Measurements from ENCODE around the gene ATRX.
"Not testable (repeated sequence)": the region's sequence is repeated elsewhere in the genome, so short reads cannot be mapped to it uniquely, and the experiment has no call there.

ATRX gene

DNA sequence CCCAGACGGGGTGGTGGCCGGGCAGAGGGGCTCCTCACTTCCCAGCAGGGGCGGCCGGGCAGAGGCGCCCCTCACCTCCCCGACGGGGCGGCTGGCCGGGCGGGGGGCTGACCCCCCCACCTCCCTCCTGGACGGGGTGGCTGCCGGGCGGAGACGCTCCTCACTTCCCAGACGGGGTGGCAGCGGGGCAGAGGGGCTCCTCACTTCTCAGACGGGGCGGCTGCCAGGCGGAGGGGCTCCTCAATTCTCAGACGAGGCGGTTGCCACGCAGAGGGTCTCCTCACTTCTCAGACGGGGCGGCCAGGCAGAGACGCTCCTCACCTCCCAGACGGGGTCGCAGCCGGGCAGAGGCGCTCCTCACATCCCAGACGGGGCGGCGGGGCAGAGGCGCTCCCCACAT, 19.8 kb downstream of the ATRX start:
- not testable (repeated sequence) for H3K9me3 Mint-ChIP-seq; H3K4me1 Mint-ChIP-seq (ENCODE audit: low read depth); H3K27me3 Mint-ChIP-seq (ENCODE audit: low read depth); H3K27ac Mint-ChIP-seq; H3K4me3 Mint-ChIP-seq; DNase-seq (ENCODE audit: low spot score)
- H3K36me3 Mint-ChIP-seq (ENCODE audit: low read depth): peaks cover 14% of the 10 kb centered on the region

DNA sequence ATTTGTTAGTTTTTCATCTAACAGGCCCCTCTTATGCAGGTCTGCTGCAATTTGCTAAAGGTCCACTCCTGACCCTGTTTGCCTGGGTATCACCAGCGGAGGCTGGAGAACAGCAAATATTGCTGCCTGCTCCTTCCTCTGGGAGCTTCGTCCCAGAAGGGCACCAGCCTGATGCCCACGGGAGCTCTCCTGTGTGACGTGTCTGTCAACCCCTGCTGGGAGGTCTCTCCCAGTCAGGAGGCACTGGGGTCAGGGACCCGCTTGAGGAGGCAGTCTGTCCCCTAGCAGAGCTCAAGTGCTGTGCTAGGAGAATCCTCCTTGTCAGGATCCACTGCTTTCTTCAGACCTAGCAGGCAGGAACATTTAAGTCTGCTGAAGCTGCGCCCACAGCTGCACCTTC, 30.5 kb downstream of the ATRX start:
- no peaks in the 10 kb centered on the region for H3K4me1 Mint-ChIP-seq (ENCODE audit: low read depth)
- H3K9me3 Mint-ChIP-seq: peaks cover 23% of the 10 kb centered on the region
- H3K4me3 Mint-ChIP-seq: no peak overlapping the region
- DNase-seq (ENCODE audit: low spot score): no peak
- no peaks in the 10 kb centered on the region for H3K27me3 Mint-ChIP-seq (ENCODE audit: low read depth)
- H3K36me3 Mint-ChIP-seq (ENCODE audit: low read depth): peaks cover 29% of the 10 kb centered on the region
- H3K27ac Mint-ChIP-seq: no peak overlapping the region

DNA sequence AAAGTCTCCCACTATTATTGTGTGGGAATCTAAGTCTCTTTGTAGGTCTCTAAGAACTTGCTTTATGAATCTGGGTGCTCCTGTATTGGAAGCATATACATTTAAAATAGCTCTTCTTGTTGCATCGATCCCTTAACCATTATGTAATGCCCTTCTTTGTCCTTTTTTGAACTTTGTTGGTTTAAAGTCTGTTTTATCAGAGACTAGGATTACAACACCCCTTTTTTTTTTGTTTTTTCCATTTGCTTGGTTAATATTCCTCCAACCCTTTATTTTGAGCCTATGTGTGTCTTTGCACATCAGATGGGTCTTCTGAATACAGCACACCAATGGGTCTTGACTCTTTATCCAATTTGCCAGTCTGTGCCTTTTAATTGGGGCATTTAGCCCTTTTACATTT, 32.1 kb downstream of the ATRX start:
- H3K9me3 Mint-ChIP-seq: peaks cover 23% of the 10 kb centered on the region

DNA sequence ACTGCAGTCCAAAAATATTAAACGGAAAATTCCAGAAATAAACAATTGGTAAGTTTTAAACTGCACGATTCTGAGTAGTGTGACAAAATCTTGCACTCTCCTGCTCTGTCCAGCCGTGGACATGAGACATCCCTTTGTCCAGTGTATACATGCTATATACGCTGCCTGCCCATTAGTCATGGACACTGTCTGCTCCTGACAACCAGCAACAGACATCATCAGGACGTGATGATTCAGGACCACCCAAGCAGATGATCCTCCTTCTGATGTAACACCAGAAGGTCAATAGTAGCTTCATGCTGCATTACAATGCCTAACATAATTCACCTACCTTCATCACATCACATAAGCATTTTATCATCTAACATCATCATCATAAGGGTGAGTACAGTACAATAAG, 36.3 kb downstream of the ATRX start:
- Mint-ChIP-seq H3K27ac (no peak overlapping the region), H3K4me3 (no peak overlapping the region), H3K27me3 (ENCODE audit: low read depth) (no peaks in the 10 kb centered on the region)

More for the DNA sequence above, 32.1 kb downstream of the ATRX start:
- not testable (repeated sequence) for H3K4me3 Mint-ChIP-seq; H3K27ac Mint-ChIP-seq; DNase-seq (ENCODE audit: low spot score); H3K4me1 Mint-ChIP-seq (ENCODE audit: low read depth); H3K27me3 Mint-ChIP-seq (ENCODE audit: low read depth)
- peaks cover 25% of the 10 kb centered on the region for H3K36me3 Mint-ChIP-seq (ENCODE audit: low read depth)

DNA sequence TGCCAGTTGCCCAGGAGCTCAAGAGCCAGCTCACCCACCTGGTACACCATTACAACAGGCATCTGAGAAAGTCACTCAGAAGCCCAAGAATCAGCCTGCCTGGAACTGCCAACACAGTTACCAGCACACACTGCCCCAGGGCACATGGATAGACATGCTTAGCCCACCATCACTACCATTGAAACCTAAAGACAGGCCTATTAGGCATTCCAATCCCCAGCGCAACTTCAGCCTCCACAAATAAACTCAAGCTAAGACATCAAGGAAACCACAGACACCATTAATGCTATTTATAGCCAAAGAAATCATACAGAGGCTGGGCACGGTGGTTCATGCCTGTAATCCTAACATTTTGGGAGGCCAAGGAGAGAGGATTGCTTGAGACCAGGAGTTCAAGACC, 42.3 kb downstream of the ATRX start:
- Mint-ChIP-seq H3K4me3 (no peak overlapping the region), H3K4me1 (ENCODE audit: low read depth) (peaks cover 21% of the 10 kb centered on the region), H3K27ac (no peak overlapping the region), H3K36me3 (ENCODE audit: low read depth) (peaks cover 2% of the 10 kb centered on the region), H3K9me3 (no peaks in the 10 kb centered on the region), H3K27me3 (ENCODE audit: low read depth) (no peaks in the 10 kb centered on the region)
- no peak for DNase-seq (ENCODE audit: low spot score)

More for the DNA sequence above, 36.3 kb downstream of the ATRX start:
- H3K36me3 Mint-ChIP-seq (ENCODE audit: low read depth): peaks cover 14% of the 10 kb centered on the region
- DNase-seq (ENCODE audit: low spot score): no peak
- peaks cover 23% of the 10 kb centered on the region for H3K9me3 Mint-ChIP-seq
- peaks cover 1% of the 10 kb centered on the region for H3K4me1 Mint-ChIP-seq (ENCODE audit: low read depth)

DNA sequence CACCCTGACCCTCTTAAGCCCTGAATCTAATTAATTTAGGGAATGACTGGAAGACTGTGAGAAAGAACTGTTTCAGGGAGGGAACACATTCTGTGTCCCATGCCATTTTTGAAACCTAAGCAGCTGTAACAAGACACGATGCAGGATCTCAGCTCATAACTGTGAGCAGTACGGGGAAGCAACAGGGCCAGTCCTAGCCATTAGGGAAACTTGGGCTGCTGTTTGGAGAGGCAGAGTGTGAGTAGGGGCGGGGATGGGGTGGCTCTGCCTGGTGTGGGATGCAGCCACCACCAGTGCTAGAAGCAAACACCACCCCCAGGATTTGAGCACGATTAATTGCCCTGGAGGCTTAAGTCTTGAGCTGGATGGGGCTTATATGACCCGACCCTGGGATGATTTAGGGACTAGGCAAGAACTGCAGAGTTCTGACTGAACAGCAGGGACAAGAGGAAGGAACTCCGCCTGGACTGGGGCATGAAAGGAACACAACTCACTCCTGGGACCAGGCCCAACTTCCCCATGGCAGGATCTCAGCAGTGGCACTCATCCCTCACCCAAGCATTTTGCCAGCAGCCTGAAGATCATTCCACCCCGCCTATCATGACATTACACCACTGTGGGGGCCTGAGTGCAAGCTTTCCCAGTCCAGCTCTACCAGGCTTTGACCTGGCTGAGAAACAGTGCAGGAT, 43.1 kb downstream of the ATRX start:
- Mint-ChIP-seq H3K9me3 (no peaks in the 10 kb centered on the region), H3K27me3 (ENCODE audit: low read depth) (no peaks in the 10 kb centered on the region), H3K4me1 (ENCODE audit: low read depth) (peaks cover 21% of the 10 kb centered on the region), H3K27ac (no peak overlapping the region), H3K36me3 (ENCODE audit: low read depth) (peaks cover 2% of the 10 kb centered on the region), H3K4me3 (no peak overlapping the region)
- no peak for DNase-seq (ENCODE audit: low spot score)

DNA sequence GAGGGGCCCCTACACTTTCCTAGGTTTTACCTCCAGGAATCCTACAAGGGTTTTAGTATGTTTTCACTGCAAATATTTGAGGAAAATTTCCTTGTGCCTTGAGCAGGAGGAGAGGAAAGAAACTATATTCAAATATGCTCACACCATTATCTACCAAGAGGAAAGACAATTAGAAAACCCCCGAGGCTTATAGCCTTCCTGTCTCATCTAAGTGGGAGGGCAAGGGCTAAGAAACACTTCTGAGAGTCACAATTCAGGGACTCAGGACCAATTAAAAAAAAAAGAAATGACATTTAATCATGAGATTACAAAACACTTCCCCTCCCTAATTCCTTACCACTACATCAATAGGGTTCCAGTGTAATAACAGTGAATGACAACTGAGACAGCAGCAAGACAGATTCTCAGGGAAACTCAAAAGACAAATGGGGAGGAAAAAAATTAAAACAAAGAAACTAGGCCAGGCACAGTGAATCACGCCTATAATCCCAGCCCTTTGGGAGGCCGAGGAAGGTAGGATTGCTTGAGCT, 45.6 kb downstream of the ATRX start:
- H3K27me3 Mint-ChIP-seq (ENCODE audit: low read depth): no peaks in the 10 kb centered on the region
- peaks cover 3% of the 10 kb centered on the region for H3K9me3 Mint-ChIP-seq
- H3K36me3 Mint-ChIP-seq (ENCODE audit: low read depth): peaks cover 4% of the 10 kb centered on the region
- no peak for DNase-seq (ENCODE audit: low spot score)
- H3K4me3 Mint-ChIP-seq: no peak overlapping the region
- peaks cover 20% of the 10 kb centered on the region for H3K4me1 Mint-ChIP-seq (ENCODE audit: low read depth)
- peak overlapping the region; percentile 28 for H3K27ac Mint-ChIP-seq

DNA sequence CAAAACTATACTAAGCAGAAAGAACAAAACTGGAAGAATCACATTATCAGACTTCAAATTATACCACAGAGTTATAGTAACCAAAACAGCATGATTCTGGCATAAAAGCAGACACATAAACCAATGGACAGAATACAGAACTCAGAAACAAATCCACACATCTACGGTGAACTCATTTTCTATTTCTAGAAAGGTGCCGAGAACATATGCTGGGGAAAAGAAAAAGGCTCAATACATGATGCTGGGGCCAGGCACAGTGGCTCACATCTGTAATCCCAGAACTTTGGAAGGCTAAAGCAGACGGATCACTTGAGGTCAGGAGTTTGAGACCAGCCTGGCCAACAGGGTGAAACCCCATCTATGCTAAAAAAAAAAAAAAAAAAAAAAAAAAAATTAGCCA, 52.7 kb downstream of the ATRX start:
- H3K27ac Mint-ChIP-seq: no peak overlapping the region
- H3K4me3 Mint-ChIP-seq: no peak overlapping the region
- peaks cover 9% of the 10 kb centered on the region for H3K4me1 Mint-ChIP-seq (ENCODE audit: low read depth)
- H3K27me3 Mint-ChIP-seq (ENCODE audit: low read depth): no peaks in the 10 kb centered on the region
- peaks cover 3% of the 10 kb centered on the region for H3K9me3 Mint-ChIP-seq
- DNase-seq (ENCODE audit: low spot score): no peak
- H3K36me3 Mint-ChIP-seq (ENCODE audit: low read depth): peaks cover 4% of the 10 kb centered on the region

DNA sequence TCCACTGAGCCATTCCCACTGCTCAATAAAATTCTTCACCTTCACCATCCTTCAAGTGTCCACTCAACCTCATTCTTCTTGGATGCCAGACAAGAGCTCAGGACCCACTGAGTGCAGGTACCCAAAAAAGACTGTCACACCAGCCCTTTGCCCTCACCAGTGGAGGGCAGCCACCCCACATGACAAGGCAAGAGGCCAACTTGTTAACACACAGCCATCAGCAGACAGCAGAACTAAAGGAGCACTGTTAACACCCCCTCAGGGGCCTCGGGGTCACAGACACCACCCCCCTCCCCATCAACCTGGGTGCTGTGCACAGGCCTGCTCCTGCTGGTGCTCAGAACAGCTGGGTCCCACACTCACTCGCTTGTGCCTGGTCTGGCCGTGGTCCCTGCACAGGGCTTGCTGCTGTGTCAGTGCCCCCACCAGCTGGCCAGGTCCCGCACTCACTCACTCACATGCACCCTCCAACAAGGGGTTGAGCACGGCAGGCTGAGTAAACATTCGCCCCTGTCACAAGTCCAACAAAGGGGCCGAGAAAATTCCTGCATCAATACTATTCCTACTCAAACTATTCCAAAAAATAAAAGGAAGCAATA, 54.1 kb downstream of the ATRX start:
- no peak overlapping the region for H3K27ac Mint-ChIP-seq

DNA sequence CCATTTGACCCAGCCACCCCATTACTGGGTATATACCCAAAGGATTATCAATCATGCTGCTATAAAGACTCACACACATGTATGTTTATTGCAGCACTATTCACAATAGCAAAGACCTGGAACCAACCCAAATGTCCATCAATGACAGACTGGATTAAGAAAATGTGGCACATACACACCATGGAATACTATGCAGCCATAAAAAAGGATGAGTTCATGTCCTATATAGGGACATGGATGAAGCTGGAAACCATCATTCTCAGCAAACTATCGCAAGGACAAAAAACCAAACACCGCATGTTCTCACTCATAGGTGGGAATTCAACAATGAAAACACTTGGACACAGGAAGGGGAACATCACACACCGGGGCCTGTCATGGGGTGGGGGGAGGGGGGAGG, 59.9 kb downstream of the ATRX start:
- H3K4me1 Mint-ChIP-seq (ENCODE audit: low read depth); H3K27me3 Mint-ChIP-seq (ENCODE audit: low read depth); H3K27ac Mint-ChIP-seq; DNase-seq (ENCODE audit: low spot score); H3K4me3 Mint-ChIP-seq; H3K9me3 Mint-ChIP-seq: not testable (repeated sequence)
- H3K36me3 Mint-ChIP-seq (ENCODE audit: low read depth): peaks cover 16% of the 10 kb centered on the region

More for the DNA sequence above, 54.1 kb downstream of the ATRX start:
- Mint-ChIP-seq H3K36me3 (ENCODE audit: low read depth) (peaks cover 7% of the 10 kb centered on the region), H3K4me3 (no peak overlapping the region), H3K4me1 (ENCODE audit: low read depth) (peaks cover 9% of the 10 kb centered on the region), H3K9me3 (peaks cover 3% of the 10 kb centered on the region), H3K27me3 (ENCODE audit: low read depth) (no peaks in the 10 kb centered on the region)
- no peak for DNase-seq (ENCODE audit: low spot score)

DNA sequence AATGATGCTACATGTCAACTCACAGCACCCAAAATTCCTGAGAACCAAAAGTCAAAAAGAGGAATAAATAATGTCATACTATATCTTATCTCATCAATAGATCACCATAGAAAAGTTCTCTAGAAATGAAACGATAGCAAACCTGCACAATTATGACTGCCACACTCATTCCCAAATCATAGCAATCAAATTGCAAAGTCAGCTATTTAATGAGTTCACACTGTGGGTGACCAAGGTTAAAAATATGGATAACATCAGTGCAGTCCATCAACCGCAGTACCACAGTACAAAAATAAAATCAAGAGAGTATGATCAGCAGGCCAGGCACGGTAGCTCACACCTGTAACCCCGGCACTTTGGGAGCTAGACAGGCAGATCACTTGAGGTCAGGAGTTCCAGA, 62.3 kb downstream of the ATRX start:
- DNase-seq (ENCODE audit: low spot score): no peak
- peaks cover 7% of the 10 kb centered on the region for H3K9me3 Mint-ChIP-seq
- no peaks in the 10 kb centered on the region for H3K27me3 Mint-ChIP-seq (ENCODE audit: low read depth)
- H3K4me1 Mint-ChIP-seq (ENCODE audit: low read depth): peaks cover 13% of the 10 kb centered on the region
- H3K4me3 Mint-ChIP-seq: no peak overlapping the region
- H3K36me3 Mint-ChIP-seq (ENCODE audit: low read depth): peaks cover 19% of the 10 kb centered on the region
- H3K27ac Mint-ChIP-seq: no peak overlapping the region

DNA sequence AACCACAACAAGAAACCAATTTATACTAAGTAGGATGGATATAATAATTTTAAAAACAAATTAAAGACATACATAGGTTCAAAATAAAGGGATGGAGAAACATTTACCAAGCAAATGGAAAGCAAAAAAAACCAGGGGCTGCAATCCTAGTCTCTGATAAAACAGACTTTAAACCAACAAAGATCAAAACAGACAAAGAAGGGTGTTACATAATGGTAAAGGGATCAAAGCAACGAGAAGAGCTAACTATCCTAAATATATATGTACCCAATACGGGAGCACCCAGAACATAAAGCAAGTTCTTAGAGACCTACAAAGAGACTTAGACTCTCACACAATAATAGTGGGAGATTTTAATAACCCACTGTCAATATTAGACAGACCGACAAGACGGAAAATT, 66.6 kb downstream of the ATRX start:
- no peak for DNase-seq (ENCODE audit: low spot score)
- Mint-ChIP-seq H3K9me3 (peaks cover 7% of the 10 kb centered on the region), H3K4me3 (no peak overlapping the region), H3K27me3 (ENCODE audit: low read depth) (no peaks in the 10 kb centered on the region), H3K27ac (no peak overlapping the region), H3K36me3 (ENCODE audit: low read depth) (peaks cover 22% of the 10 kb centered on the region), H3K4me1 (ENCODE audit: low read depth) (peaks cover 13% of the 10 kb centered on the region)

DNA sequence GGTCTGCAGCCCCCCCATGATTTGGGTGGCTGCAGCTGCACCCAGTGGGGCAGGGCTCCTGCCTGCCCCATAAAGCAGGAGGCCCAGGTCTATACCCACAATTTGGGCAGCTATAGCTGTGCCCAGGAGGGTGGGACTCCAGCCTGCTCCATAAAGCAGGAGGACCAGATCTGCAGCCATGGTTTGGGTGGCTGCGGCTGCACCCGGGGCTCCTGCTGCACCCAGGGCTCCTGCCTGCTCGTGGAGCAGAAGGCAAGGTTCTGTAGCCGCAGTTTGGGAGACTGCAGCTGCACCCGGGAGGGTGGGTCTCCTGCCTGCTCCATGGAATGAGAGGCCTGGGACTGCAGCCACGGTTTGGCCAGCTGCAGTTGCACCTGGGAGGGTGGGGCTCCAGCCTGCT, 81.1 kb downstream of the ATRX start:
- Mint-ChIP-seq H3K27ac (no peak overlapping the region), H3K9me3 (peaks cover 3% of the 10 kb centered on the region), H3K4me1 (ENCODE audit: low read depth) (no peaks in the 10 kb centered on the region), H3K4me3 (no peak overlapping the region), H3K36me3 (ENCODE audit: low read depth) (peaks cover 20% of the 10 kb centered on the region), H3K27me3 (ENCODE audit: low read depth) (no peaks in the 10 kb centered on the region)
- no peak for DNase-seq (ENCODE audit: low spot score)

DNA sequence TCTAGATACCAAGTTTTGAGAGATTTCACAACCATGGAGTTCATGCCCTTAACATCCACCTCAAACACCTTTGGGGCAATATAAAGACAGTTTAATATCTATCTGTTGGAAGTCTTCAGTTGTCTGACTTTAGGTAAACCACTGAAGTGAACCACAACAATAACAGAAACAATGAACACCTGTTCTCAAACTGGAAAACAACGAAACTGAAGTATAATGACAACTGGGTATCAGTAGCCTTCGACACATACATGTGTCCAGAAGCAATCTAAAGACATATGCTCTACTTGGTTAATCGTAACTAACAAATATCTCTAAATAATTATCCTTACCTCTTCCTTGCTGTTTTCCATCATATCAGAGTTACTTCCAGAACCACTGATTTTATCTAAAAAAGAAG, 87.8 kb downstream of the ATRX start:
- DNase-seq (ENCODE audit: low spot score): no peak
- H3K4me3 Mint-ChIP-seq: no peak overlapping the region
- peaks cover 23% of the 10 kb centered on the region for H3K36me3 Mint-ChIP-seq (ENCODE audit: low read depth)
- H3K27ac Mint-ChIP-seq: no peak overlapping the region
- H3K9me3 Mint-ChIP-seq: no peaks in the 10 kb centered on the region
- H3K4me1 Mint-ChIP-seq (ENCODE audit: low read depth): peaks cover 2% of the 10 kb centered on the region
- H3K27me3 Mint-ChIP-seq (ENCODE audit: low read depth): no peaks in the 10 kb centered on the region
